Measurements from ENCODE around the gene AGT. TPM values are rescaled to one million over a fixed set of nuclear protein-coding genes. Genes with fewer than 3 reads are reported as not detected.

AGT gene
- total RNA-seq, 1 donor from 2014 or later, result 0.26 TPM

DNA sequence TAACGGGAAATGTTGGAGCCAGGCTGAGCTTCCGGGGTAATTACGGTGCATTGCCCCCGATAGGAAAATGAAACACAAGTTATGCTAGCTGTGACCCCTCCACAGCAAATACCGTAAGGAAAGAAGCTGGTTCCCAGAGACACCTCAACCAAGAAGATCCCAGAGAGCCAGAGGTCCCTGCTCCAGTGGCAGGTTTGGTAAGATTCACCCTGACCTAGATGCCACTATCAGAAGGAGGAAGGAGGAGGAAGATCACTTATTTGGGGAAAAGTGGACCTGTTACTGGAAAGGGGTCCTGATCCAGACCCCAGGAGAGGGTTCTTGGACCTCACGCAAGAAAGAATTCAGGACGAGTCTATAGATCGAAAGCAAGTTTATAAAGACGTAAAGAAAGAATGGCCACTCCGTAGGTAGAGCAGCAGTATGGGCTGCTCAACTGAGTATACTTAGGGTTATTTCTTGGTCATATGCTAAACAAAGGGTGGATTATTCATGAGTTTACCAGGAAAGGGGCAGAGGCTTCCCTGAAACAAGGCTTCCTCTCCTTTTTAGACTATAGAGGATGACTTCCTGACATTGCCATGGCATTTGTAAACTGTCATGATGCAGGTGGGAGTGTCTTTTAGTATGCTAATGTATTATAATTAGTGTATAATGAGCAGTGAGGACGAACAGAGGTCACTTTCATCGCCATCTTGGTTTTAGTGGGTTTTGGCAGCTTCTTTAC is 25.8 kb upstream of the AGT start:
- TF ChIP-seq, protein P1, sequence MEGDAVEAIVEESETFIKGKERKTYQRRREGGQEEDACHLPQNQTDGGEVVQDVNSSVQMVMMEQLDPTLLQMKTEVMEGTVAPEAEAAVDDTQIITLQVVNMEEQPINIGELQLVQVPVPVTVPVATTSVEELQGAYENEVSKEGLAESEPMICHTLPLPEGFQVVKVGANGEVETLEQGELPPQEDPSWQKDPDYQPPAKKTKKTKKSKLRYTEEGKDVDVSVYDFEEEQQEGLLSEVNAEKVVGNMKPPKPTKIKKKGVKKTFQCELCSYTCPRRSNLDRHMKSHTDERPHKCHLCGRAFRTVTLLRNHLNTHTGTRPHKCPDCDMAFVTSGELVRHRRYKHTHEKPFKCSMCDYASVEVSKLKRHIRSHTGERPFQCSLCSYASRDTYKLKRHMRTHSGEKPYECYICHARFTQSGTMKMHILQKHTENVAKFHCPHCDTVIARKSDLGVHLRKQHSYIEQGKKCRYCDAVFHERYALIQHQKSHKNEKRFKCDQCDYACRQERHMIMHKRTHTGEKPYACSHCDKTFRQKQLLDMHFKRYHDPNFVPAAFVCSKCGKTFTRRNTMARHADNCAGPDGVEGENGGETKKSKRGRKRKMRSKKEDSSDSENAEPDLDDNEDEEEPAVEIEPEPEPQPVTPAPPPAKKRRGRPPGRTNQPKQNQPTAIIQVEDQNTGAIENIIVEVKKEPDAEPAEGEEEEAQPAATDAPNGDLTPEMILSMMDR (conservative IDR thresholded peaks at IDR 0.05), result no peak
- Mint-ChIP-seq H3K4me3 (no peak overlapping the region), H3K27ac (ENCODE audit: unreplicated experiment) (no peak overlapping the region), H3K4me1 (peaks cover 4% of the 10 kb centered on the region), H3K27me3 (ENCODE audit: low read depth) (no peaks in the 10 kb centered on the region), H3K36me3 (ENCODE audit: low read depth) (no peaks in the 10 kb centered on the region), H3K9me3 (peaks cover 9% of the 10 kb centered on the region)
- no peak for DNase-seq (ENCODE audit: low read depth, low spot score)

DNA sequence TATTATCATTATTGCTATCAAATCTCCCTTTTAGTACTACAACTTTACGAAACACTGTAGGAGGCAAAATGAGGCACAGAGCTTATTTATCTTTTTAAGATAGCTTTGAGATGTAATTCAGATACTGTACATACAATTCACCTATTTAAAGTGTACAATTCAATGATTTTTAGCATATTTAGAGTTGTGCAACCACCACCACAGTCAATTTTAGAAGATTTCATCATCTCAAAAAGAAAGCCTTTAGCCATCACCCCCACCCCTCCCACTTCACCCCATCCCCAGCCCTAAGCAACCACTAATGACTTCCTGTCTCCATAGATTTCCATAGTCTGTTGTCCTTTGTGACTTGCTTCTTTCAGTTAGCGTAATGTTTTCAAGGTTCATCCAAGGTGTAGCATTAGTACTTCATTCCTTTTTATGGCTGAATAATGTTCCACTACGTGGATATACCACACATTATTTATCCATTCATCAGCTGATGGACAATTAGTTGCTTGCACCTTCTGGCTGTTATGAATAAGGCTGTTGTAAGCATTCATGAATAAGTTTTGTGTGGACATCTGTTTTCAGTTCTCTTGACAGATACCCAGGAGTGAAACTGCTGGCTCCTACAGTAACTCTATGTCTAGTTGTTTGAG is 23.8 kb upstream of the AGT start:
- Mint-ChIP-seq H3K27me3 (ENCODE audit: low read depth) (no peaks in the 10 kb centered on the region), H3K4me3 (no peak overlapping the region), H3K4me1 (no peaks in the 10 kb centered on the region), H3K9me3 (peaks cover 13% of the 10 kb centered on the region), H3K36me3 (ENCODE audit: low read depth) (no peaks in the 10 kb centered on the region), H3K27ac (ENCODE audit: unreplicated experiment) (no peak overlapping the region)
- no peak for DNase-seq (ENCODE audit: low read depth, low spot score)
- TF ChIP-seq, protein P1 (conservative IDR thresholded peaks at IDR 0.05), result no peak

DNA sequence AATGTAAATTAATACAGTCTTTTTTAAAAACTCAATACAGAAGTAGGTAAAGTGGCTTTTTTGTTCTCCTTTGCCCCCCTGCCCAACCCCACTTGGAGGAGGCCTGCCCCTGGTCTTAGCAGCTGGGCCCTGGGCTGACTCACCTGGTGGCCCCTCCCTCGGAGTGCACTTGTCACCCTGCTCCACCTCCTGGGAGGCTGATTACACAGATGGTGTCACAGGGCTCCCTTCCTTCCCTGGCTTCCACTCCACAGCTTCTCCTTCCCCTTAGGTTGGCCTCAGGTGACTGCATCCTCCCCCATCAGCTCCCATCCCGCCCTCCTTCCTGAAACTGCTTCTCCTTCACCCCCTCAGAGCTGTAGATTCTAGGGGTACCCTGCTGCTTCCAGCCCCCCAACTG is 21.5 kb upstream of the AGT start:
- Mint-ChIP-seq H3K27me3 (ENCODE audit: low read depth) (no peaks in the 10 kb centered on the region), H3K4me1 (no peaks in the 10 kb centered on the region), H3K27ac (ENCODE audit: unreplicated experiment) (no peak overlapping the region), H3K4me3 (no peak overlapping the region), H3K9me3 (peaks cover 15% of the 10 kb centered on the region), H3K36me3 (ENCODE audit: low read depth) (no peaks in the 10 kb centered on the region)
- no peak for DNase-seq (ENCODE audit: low read depth, low spot score)
- TF ChIP-seq, protein P1 (conservative IDR thresholded peaks at IDR 0.05), result no peak

DNA sequence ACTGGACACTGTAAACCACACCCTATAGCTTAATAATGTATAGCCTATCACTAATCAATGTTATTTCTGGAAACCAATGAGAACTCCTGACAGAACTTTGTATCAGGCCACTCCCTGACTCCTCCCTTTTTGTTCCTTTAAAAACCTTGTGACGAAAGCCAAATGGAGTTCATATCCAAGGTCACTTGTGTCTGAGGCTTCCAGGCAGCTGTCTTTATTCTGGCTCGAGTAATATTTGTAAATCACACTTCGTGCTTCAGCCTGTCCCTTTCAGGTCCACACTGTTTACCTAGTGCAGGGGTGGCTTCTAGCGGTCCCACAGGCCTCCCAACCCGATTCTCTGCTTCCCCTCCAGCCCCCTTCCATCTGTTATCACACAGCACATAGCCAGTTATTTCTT is 17.1 kb upstream of the AGT start:
- Mint-ChIP-seq H3K27me3 (ENCODE audit: low read depth) (no peaks in the 10 kb centered on the region), H3K4me1 (peaks cover 10% of the 10 kb centered on the region), H3K4me3 (no peak overlapping the region), H3K36me3 (ENCODE audit: low read depth) (no peaks in the 10 kb centered on the region), H3K27ac (ENCODE audit: unreplicated experiment) (no peak overlapping the region), H3K9me3 (peaks cover 6% of the 10 kb centered on the region)
- DNase-seq (ENCODE audit: low read depth, low spot score), result no peak
- TF ChIP-seq, protein P1 (conservative IDR thresholded peaks at IDR 0.05), result no peak

DNA sequence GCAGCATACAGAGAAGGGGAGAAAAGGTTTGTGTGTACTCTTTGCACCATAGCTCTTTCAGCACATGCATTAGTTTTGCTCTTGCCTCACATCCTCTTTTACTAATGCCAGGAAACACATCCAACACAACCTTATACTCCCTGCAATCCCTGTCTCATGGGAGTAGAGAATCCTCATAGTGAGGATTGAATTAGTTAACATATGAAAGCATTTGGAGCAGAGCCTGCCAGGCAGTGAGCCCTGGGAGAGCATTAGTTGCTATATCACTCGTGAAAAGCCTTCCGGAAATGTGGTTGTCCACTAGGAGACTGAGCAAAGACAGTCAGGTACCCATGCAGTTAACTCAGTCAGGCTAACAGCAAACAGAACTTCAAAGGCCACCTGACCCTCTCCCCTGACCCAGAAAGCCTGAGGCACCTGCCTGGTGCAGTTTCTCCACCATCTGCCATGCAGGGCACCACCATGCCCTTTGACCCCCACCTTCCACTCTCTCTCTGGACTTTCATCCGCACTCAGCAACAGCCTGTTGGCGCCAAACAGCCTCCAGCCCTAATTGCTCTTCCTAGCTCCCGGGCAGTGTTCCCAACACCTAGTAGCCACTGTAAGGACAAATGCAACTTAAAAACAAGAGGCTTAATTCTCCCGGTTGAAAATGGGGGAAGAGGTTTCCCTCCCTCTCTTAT is 14.9 kb upstream of the AGT start:
- Mint-ChIP-seq H3K9me3 (peaks cover 2% of the 10 kb centered on the region), H3K27me3 (ENCODE audit: low read depth) (no peaks in the 10 kb centered on the region), H3K36me3 (ENCODE audit: low read depth) (no peaks in the 10 kb centered on the region), H3K4me1 (peaks cover 10% of the 10 kb centered on the region), H3K4me3 (no peak overlapping the region), H3K27ac (ENCODE audit: unreplicated experiment) (no peak overlapping the region)
- DNase-seq (ENCODE audit: low read depth, low spot score), result no peak
- TF ChIP-seq, protein P1 (conservative IDR thresholded peaks at IDR 0.05), result no peak

All from neural crest cell (in vitro differentiated cells).